ENCODE results near the gene PCCA.

DNA sequence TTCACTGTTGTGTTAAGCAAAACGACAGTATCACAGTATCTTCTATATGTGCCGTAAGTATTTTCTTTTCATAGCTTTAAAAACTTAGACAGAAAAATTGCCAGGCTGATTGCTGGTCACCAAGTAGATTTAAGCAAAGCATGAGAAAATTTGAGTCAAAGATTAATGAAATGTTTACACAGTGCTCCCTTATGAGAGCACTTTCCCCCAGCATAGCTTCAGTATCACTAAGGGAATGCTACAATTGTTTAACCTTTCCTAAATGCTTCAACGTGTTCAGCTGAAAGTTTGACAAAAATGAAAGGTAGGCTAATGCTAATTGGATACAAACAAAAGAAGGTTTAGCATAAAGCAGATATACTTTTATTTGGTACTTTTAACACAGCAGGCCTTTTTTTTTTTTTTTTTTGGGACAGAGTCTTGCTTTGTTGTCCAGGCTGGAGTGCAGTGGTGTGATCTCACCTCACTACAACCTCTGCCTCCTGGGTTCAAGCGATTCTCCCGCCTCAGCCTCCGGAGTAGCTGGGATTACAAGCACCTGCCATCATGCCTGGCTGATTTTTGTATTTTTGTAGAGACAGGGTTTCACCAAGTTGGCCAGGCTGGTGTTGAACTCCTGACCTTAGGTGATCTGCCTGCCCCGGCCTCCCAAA, 23.4 kb downstream of the PCCA start:
- TF ChIP-seq POLR2AphosphoS5 (IDR thresholded peaks at IDR 0.05) (no peak), POLR2A (IDR thresholded peaks at IDR 0.05) (no peak)

Measured in prostate gland (tissue), 1 donor.